Left ventricle myocardium inferior (tissue), 1 donor: ENCODE results near the gene OGFR. TPM values are rescaled to one million over a fixed set of nuclear protein-coding genes. Genes with fewer than 3 reads are reported as not detected.

Experiments used
- DNase-seq: peaks from one replicate; pipeline ENCODE4 v3.0.0-alpha.2; 2020
- H3K27ac ChIP-seq: fragments of 200-600 bp; replicated peaks from 2 replicates; pipeline ENCODE4 v1.8.0; 2021
- H3K27me3 ChIP-seq: fragments of 200-600 bp; 2 replicates; pipeline ENCODE4 v1.8.0; 2021; ENCODE audit warnings: low read depth
- H3K36me3 ChIP-seq: fragments of 200-600 bp; 2 replicates; pipeline ENCODE4 v1.8.0; 2021
- H3K4me1 ChIP-seq: fragments of 200-600 bp; 2 replicates; pipeline ENCODE4 v1.8.0; 2021
- H3K4me3 ChIP-seq: fragments of 200-600 bp; 2 replicates; pipeline ENCODE4 v1.8.0; 2021; ENCODE audit warnings: mild to moderate bottlenecking, moderate library complexity
- H3K9me3 ChIP-seq: fragments of 200-600 bp; replicated peaks from 2 replicates; pipeline ENCODE4 v1.8.0; 2021
- CTCF ChIP-seq: fragments of 200-600 bp; IDR thresholded peaks from 2 replicates; pipeline ENCODE4 v1.8.0; 2021; ENCODE audit warnings: antibody characterized with exemption, mild to moderate bottlenecking, borderline replicate concordance
- intact Hi-C: fragments of 100-400 bp; cut with micrococcal nuclease; formaldehyde crosslinking; loops from one replicate; pipeline ENCODE4 v1.11.0; 2022
- total RNA-seq: library from RNA; stranded (reverse); fragmentation: NEBNext Ultra II Directional; extraction: Animal tissue kit (Norgen Biotek cat#: 25700); gene quantifications from one replicate; pipeline ENCODE4 v1.2.1, GENCODE V29; 2021
- donor health status: DM: no; HTN: yes; CAD: no; lungs with severe emphysema.

Gene OGFR
- total RNA-seq, 1 donor from 2014 or later: 19.2 TPM

DNA sequence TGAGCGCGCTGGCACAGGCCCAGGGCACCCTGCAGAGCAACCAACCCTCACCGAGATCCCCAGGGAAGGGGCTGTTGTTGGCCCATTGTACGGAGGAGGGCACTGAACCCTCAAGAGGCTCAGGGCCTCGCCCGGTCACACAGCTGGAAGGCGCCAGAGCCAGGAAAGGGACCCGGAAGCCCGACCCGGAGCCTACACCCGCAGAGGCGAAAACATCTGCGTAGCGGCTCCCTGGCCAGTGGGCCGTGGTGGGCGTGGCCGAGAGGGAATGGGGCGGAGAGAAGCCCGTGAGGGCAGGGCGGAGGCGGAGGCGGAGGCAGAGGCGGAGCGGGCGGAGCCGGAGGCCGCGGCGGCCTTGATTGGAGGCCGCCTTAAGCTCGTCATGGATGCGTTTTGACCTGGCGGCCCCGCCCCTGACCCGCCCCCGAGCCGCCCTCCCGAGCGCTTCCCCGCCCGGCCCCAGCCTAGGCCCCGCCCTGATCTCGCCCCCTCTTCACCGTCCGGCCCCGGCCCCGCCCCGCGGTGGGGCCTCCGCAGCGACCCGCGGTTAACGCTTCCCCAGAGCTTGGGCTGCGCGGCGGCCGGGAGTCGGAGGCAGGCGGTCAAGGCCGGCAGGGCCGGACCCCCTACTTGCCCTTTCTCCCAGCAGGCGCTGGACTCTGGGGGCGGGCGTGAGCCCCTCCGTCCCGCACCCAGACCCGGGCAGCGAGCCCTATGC, 10.5 kb upstream of the OGFR start:
- TF ChIP-seq CTCF: no peak
- intact Hi-C loops: loop anchor here (5.0 to 10.0 kb wide), 2 partner anchors 127 to 289 kb away; no protein-coding TSS in a partner anchor
- peaks cover 48% of the 10 kb centered on the region for H3K4me1 ChIP-seq
- peak overlapping the region; percentile 92 for H3K27ac ChIP-seq
- H3K4me3 ChIP-seq: peak overlapping the region; percentile 81
- H3K27me3 ChIP-seq: no peaks in the 10 kb centered on the region
- peaks cover 16% of the 10 kb centered on the region for H3K36me3 ChIP-seq
- DNase-seq: peak; percentile 97
- H3K9me3 ChIP-seq: no peaks in the 10 kb centered on the region

DNA sequence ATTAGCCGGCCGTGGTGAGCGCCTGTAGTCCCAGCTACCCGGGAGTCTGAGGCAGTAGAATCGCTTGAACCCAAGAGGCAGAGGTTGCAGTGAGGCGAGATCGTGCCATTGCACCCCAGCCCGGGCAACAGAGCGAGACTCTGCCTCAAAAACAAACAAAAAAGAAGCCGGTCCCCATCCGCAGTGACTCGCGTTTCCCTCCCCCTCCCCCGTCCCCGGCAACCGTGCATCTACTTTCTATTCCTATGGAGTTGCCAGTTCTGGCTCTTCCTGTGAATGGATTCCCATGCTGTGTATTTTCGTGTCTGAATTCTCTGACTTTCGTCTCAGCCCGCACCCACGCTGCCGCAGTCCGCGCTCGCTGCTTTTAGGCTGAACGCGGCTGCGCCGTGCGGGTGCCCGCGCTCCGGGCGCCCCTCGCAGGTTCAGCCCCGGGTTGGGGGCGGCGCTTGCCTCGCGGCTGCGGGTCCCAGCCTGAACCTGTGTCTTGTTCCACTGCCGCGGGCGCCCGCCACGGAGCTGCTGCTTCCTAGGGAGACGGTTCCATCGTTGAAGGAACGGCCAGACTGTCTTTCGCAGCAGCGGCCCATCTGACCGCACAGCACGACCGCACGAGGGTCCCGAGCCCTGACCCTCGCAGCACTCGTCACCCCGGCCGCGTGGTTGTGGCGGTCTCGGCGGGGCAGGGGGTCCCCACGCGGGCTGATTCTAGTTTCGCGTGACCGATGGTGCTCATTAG, 9.4 kb upstream of the OGFR start:
- peak overlapping the region; percentile 92 for H3K27ac ChIP-seq
- H3K36me3 ChIP-seq: peaks cover 27% of the 10 kb centered on the region
- no peak for DNase-seq
- intact Hi-C loops: loop anchor here (10.0 kb wide), 1 partner anchor 290 kb away; no protein-coding TSS in a partner anchor
- peak overlapping the region; percentile 81 for H3K4me3 ChIP-seq
- no peaks in the 10 kb centered on the region for H3K27me3 ChIP-seq
- TF ChIP-seq CTCF: no peak
- H3K9me3 ChIP-seq: no peaks in the 10 kb centered on the region
- peaks cover 48% of the 10 kb centered on the region for H3K4me1 ChIP-seq

DNA sequence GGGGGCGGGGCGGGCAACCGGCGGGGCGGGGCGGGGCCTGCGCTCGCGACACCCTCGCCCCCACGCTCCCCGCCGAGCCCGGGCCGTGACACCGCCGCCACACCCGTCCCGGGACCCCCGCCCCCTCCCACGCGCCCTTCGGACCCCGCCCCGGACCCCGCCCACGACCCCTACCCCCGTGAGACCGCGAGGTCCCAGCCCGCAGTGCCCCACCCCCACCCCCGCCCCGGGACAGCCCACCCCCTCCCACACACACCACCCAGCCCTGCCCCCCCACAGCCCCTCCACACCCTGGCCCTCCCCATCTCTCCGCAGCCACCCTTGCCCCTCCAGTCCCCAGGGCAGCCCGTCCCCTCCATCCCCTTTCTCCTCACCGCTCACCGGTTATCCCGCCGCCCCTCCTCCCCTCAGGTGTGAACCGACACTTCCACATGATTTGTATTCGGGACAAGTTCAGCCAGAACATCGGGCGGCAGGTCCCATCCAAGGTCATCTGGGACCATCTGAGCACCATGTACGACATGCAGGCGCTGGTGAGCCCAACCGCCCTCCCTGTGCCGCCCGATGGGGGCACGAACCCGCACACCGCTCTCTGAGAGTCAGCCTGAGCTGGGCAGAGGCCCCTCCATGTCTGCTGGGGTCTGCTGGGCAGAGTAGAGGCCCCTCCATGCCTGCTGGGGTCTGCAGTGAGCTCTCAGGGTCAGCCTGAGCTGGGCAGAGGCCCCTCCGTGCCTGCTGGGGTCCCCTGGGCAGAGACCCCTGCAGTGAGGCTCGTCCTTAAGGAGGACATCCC, 7.7 kb upstream of the OGFR start:
- H3K27ac ChIP-seq: peak overlapping the region; percentile 92
- intact Hi-C loops: loop anchor here (10.0 kb wide), 1 partner anchor 292 kb away; no protein-coding TSS in a partner anchor
- TF ChIP-seq CTCF: no peak
- H3K36me3 ChIP-seq: peaks cover 35% of the 10 kb centered on the region
- no peaks in the 10 kb centered on the region for H3K9me3 ChIP-seq
- no peak for DNase-seq
- H3K27me3 ChIP-seq: no peaks in the 10 kb centered on the region
- H3K4me3 ChIP-seq: peak overlapping the region; percentile 81
- H3K4me1 ChIP-seq: peaks cover 53% of the 10 kb centered on the region

DNA sequence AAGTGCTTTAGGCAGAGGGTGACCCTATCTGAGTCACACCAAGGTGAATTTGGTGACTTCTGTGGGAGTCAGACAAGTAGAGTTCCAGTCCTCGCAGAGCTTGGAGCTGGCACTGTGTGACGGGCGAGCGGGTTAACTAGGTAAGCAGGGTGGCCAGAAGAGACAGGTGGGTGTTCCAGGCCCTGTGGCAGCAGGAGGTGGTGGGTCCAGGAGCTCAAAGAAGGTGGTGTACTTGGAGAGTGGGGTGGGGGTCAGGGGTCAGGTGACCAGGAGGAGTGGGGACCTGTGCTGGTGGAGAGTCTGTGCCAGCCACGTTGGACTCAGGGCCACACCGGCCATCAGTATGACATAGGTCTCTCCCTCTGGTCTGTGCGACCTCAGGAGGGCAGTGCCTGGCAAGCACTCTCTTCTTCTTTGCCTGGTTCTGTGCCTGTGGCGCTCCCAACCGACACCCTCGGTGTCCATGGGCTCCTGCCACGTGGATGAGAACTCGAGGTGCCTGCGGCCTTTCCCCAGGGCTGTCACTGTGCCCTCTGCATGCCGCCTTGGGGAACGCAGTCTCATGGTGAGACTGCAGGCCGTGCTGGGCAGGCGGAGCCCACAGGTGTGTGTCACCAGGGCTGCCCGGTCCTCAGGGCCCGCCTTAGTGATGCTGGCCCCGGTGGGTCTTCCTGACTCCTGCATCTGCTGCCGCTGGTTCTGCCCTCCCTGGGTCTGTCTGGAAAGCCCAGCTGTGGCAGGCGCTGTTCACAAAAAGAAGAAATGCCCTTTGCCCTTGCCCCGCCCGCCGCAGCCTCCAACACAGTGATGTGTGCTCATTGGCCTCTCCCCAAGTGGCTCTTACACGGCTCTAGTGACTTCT, 6.7 kb upstream of the OGFR start:
- no peak for TF ChIP-seq CTCF
- H3K4me3 ChIP-seq: peak overlapping the region; percentile 81
- H3K27me3 ChIP-seq: no peaks in the 10 kb centered on the region
- no peaks in the 10 kb centered on the region for H3K9me3 ChIP-seq
- intact Hi-C loops: loop anchor here (10.0 kb wide), 1 partner anchor 293 kb away; no protein-coding TSS in a partner anchor
- H3K4me1 ChIP-seq: peaks cover 61% of the 10 kb centered on the region
- peaks cover 35% of the 10 kb centered on the region for H3K36me3 ChIP-seq
- peak overlapping the region; percentile 92 for H3K27ac ChIP-seq
- DNase-seq: no peak
